Naive thymus-derived CD8-positive, alpha-beta T cell (primary cell): ENCODE results near the gene TBXT. TPM values are rescaled to one million over a fixed set of nuclear protein-coding genes. Genes with fewer than 3 reads are reported as not detected.
"Not testable (repeated sequence)": the region's sequence is repeated elsewhere in the genome, so short reads cannot be mapped to it uniquely, and the experiment has no call there.

Experiments
- ATAC-seq, 2 donors: fragments of 150-1000 bp; cut with Tn5 transposase in 1 of 2; sonication (Bioruptor Pico), chemical (Tn5 transposase) in 1 of 2; 1 replicate in 1 of 2; 2 replicates in 1 of 2; pipeline ENCODE4 v1.10.0; 2021; ENCODE audit warnings: mild to moderate bottlenecking in 2 of 2, moderate library complexity in 2 of 2
- POLR2A ChIA-PET: fragments of 350-600 bp; sonication (Branson Sonifier 250); formaldehyde crosslinking; loops from one replicate; lab custom pipeline; 2021; ENCODE audit warnings: antibody characterized with exemption; lab: Charles Lee
- DNase-seq, 10 donors: peaks; one replicate each; pipeline versions ENCODE4 v3.0.0 to v3.0.0-alpha.2; 2020 to 2022
- H3K27ac Mint-ChIP-seq, 10 donors: one replicate each; pipeline ENCODE4 v1.8.0; 2020 to 2022; ENCODE audit warnings: mild to moderate bottlenecking in 10 of 10, mixed read lengths in 10 of 10, moderate library complexity in 4 of 10, inconsistent platforms in 1 of 10
- H3K27me3 Mint-ChIP-seq, 5 donors: one replicate each; pipeline ENCODE4 v1.8.0; 2021 to 2022; ENCODE audit warnings: mixed read lengths in 5 of 5
- H3K36me3 Mint-ChIP-seq, 3 donors: one replicate each; pipeline ENCODE4 v1.8.0; 2020 to 2022; ENCODE audit warnings: mixed read lengths in 3 of 3, mild to moderate bottlenecking in 2 of 3, inconsistent platforms in 1 of 3
- H3K4me1 Mint-ChIP-seq, 4 donors: one replicate each; pipeline ENCODE4 v1.8.0; 2021 to 2022; ENCODE audit warnings: mixed read lengths in 4 of 4
- H3K4me3 Mint-ChIP-seq, 10 donors: one replicate each; pipeline ENCODE4 v1.8.0; 2020 to 2022; ENCODE audit warnings: mild to moderate bottlenecking in 10 of 10, mixed read lengths in 10 of 10, moderate library complexity in 6 of 10, inconsistent platforms in 1 of 10
- H3K9me3 Mint-ChIP-seq, 9 donors: one replicate each; pipeline ENCODE4 v1.8.0; 2020 to 2022; ENCODE audit warnings: mixed read lengths in 9 of 9, mild to moderate bottlenecking in 3 of 9, inconsistent platforms in 1 of 9, moderate library complexity in 1 of 9
- polyA plus RNA-seq, 3 donors: library from polyadenylated mRNA; unstranded; fragments of 300-500 nt; fragmentation: Illumina TruSeq; gene quantifications; one replicate each; pipeline ENCODE4 v1.2.3, GENCODE V29; 2021
- total RNA-seq, 8 experiments: library from RNA in 2 of 8; stranded (reverse) in 2 of 8; gene quantifications; one replicate each; pipeline ENCODE4 v1.2.3 and lab custom pipeline; 2021 to 2026

TBXT gene
- total and polyA plus RNA-seq, 5 experiments from 2014 or later = not detected

GRCh38 chr6:166194914-166195859 is 27.5 kb upstream of the TBXT start:
- H3K27ac Mint-ChIP-seq = peak overlapping the region in 2 of 10 donors; percentile 3
- no peak for ATAC-seq
- no peak overlapping the region for H3K4me3 Mint-ChIP-seq

DNA sequence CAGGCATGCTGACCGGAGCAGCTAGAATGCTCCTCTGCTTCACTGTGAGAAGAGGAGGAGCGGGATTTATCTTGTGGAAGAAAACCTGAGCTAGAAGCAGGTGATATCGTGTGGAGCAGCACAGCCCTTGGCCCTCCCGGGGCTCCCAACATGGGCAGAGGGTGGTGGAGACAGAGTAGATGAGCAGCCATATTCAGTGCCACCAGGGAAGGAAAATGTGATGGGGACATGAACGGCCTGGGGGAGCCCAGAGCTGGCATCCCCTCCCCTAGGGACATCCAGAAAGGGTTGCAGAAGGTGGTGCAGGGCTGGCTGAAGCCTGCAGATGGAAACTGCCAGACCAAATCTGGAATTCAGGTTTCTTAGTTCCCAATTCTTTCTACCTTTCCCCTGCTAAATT is 24.9 kb upstream of the TBXT start:
- POLR2A ChIA-PET = no interaction called here
- H3K4me3 Mint-ChIP-seq = no peak overlapping the region
- peaks cover 0 to 7% (median 0%) of the 10 kb centered on the region in 9 donors for H3K9me3 Mint-ChIP-seq
- H3K36me3 Mint-ChIP-seq = peaks cover 0 to 6% (median 0%) of the 10 kb centered on the region in 3 donors
- H3K27ac Mint-ChIP-seq = no peak overlapping the region
- DNase-seq (no peak), ATAC-seq (no peak)
- H3K4me1 Mint-ChIP-seq = peaks cover 0 to 4% (median 0%) of the 10 kb centered on the region in 4 donors
- peaks cover 0 to 7% (median 0%) of the 10 kb centered on the region in 5 donors for H3K27me3 Mint-ChIP-seq

More at GRCh38 chr6:166194914-166195859, 27.5 kb upstream of the TBXT start:
- no peaks in the 10 kb centered on the region for H3K36me3 Mint-ChIP-seq
- H3K27me3 Mint-ChIP-seq = peaks cover 0 to 3% (median 0%) of the 10 kb centered on the region in 5 donors
- no peaks in the 10 kb centered on the region for H3K9me3 Mint-ChIP-seq
- peaks cover 0 to 4% (median 0%) of the 10 kb centered on the region in 4 donors for H3K4me1 Mint-ChIP-seq
- POLR2A ChIA-PET = no interaction called here
- no peak for DNase-seq

- Mint-ChIP-seq H3K9me3 (peaks cover 0 to 8% (median 4%) of the 10 kb centered on the region in 9 donors), H3K4me1 (peaks cover 0 to 4% (median 0%) of the 10 kb centered on the region in 4 donors), H3K36me3 (peaks cover 0 to 6% (median 0%) of the 10 kb centered on the region in 3 donors), H3K27ac (no peak overlapping the region), H3K27me3 (peaks cover 0 to 7% (median 2%) of the 10 kb centered on the region in 5 donors), H3K4me3 (no peak overlapping the region)
- DNase-seq (no peak), ATAC-seq (no peak)
- POLR2A ChIA-PET = no interaction called here
Measured at GRCh38 chr6:166192136-166192535, 24.5 kb upstream of the TBXT start.

- no peak for DNase-seq
- H3K9me3 Mint-ChIP-seq = peaks cover 0 to 5% (median 0%) of the 10 kb centered on the region in 9 donors
- peaks cover 4 to 28% (median 6%) of the 10 kb centered on the region in 5 donors for H3K27me3 Mint-ChIP-seq
- H3K4me1 Mint-ChIP-seq = no peaks in the 10 kb centered on the region
- H3K4me3 Mint-ChIP-seq = no peak overlapping the region
- peaks cover 0 to 3% (median 0%) of the 10 kb centered on the region in 3 donors for H3K36me3 Mint-ChIP-seq
- POLR2A ChIA-PET = no interaction called here
- no peak overlapping the region for H3K27ac Mint-ChIP-seq
- ATAC-seq = no peak
Measured at GRCh38 chr6:166179704-166180103, 12.1 kb upstream of the TBXT start.

DNA sequence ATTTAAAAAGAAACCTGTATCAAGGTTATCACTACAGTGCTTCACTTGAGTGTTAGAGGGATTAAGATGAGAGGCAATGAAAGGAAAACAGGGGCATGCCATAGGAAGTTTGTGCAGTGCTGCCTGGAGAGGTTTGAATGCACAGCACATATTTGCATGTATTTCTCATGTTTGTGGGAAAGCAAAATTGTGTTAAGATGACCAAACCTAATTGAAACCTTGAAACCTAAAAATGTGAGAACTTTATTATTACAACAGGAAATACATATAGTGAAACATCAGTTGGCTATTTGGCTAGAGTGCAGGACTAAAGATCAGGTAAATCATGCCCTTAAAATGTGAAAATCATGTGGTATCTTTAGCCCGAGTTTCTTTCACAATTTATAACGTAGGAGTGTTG is 8.5 kb upstream of the TBXT start:
- ATAC-seq (no peak), DNase-seq (no peak)
- Mint-ChIP-seq H3K4me3 (no peak overlapping the region), H3K4me1 (no peaks in the 10 kb centered on the region), H3K9me3 (no peaks in the 10 kb centered on the region), H3K27ac (no peak overlapping the region), H3K36me3 (no peaks in the 10 kb centered on the region), H3K27me3 (peaks cover 0 to 12% (median 0%) of the 10 kb centered on the region in 5 donors)
- POLR2A ChIA-PET = no interaction called here

DNA sequence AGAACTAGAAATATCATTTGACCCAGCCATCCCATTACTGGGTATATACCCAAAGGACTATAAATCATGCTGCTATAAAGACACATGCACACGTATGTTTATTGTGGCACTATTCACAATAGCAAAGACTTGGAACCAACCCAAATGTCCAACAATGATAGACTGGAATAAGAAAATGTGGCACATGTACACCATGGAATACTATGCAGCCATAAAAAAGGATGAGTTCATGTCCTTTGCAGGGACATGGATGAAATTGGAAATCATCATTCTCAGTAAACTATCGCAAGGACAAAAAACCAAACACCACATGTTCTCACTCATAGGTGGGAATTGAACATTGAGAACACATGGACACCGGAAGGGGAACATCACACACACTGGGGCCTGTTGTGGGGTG is 7.4 kb upstream of the TBXT start:
- H3K36me3 Mint-ChIP-seq, POLR2A ChIA-PET, H3K4me3 Mint-ChIP-seq, ATAC-seq, H3K4me1 Mint-ChIP-seq, DNase-seq, H3K27ac Mint-ChIP-seq, H3K9me3 Mint-ChIP-seq: not testable (repeated sequence)
- H3K27me3 Mint-ChIP-seq = peaks cover 4 to 14% (median 10%) of the 10 kb centered on the region in 5 donors

DNA sequence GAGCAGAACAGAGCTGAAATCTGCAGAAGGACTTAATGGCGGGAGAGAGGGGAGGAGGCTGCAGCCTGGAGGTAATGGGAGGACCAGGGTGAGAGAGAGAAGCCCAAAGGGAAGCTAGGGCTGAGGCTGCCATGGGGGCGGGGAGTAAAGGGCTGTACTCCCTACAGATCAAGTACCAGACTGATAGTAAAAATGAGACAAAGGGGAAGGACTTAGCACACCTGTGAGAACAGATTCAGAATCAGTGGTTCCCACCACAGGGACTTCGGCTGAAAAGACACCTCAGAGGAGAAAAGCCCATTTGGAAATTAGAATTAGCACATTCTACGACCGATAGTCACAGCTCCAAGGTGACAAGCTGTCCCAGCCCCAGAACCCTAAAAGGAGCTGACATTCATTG is 6.4 kb upstream of the TBXT start:
- POLR2A ChIA-PET = no interaction called here
- Mint-ChIP-seq H3K27me3 (peaks cover 5 to 23% (median 19%) of the 10 kb centered on the region in 5 donors), H3K36me3 (no peaks in the 10 kb centered on the region), H3K4me3 (no peak overlapping the region), H3K9me3 (no peaks in the 10 kb centered on the region), H3K27ac (no peak overlapping the region), H3K4me1 (peaks cover 0 to 3% (median under 1%) of the 10 kb centered on the region in 4 donors)
- DNase-seq (no peak), ATAC-seq (no peak)

- Mint-ChIP-seq H3K4me1 (peaks cover 4 to 8% (median 5%) of the 10 kb centered on the region in 4 donors), H3K36me3 (peaks cover 0 to under 1% (median 0%) of the 10 kb centered on the region in 3 donors), H3K27ac (no peak overlapping the region), H3K27me3 (peaks cover 8 to 27% (median 25%) of the 10 kb centered on the region in 5 donors), H3K9me3 (no peaks in the 10 kb centered on the region), H3K4me3 (no peak overlapping the region)
- POLR2A ChIA-PET = no interaction called here
- ATAC-seq (peak in 1 of 2 donors; percentile 39), DNase-seq (no peak)
Measured at GRCh38 chr6:166173281-166173951, 5.8 kb upstream of the TBXT start.

DNA sequence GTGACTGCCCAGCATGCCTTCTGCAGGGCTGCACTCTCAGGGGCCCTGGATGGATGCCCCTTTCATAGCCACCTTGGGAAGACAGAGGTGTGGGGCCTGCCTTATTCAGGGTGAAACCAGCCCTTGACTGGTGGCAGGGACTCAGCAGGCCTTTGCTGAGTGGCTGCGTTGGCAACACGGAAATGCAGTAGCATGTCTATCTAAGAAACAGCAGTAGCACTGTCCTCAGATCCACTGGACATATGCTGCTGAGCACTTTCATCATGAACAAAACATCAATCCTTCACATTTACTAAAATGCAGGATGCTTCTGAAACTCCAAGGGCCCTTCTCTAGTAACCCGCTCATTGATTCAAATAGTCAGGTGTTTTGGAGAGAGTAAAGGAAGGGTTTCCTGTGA is 4.9 kb upstream of the TBXT start:
- peaks cover 11 to 32% (median 28%) of the 10 kb centered on the region in 5 donors for H3K27me3 Mint-ChIP-seq
- POLR2A ChIA-PET = no interaction called here
- peaks cover 0 to 2% (median 0%) of the 10 kb centered on the region in 3 donors for H3K36me3 Mint-ChIP-seq
- DNase-seq (no peak), ATAC-seq (no peak)
- H3K9me3 Mint-ChIP-seq = no peaks in the 10 kb centered on the region
- H3K4me1 Mint-ChIP-seq = peaks cover 7 to 11% (median 8%) of the 10 kb centered on the region in 4 donors
- no peak overlapping the region for H3K4me3 Mint-ChIP-seq
- no peak overlapping the region for H3K27ac Mint-ChIP-seq

DNA sequence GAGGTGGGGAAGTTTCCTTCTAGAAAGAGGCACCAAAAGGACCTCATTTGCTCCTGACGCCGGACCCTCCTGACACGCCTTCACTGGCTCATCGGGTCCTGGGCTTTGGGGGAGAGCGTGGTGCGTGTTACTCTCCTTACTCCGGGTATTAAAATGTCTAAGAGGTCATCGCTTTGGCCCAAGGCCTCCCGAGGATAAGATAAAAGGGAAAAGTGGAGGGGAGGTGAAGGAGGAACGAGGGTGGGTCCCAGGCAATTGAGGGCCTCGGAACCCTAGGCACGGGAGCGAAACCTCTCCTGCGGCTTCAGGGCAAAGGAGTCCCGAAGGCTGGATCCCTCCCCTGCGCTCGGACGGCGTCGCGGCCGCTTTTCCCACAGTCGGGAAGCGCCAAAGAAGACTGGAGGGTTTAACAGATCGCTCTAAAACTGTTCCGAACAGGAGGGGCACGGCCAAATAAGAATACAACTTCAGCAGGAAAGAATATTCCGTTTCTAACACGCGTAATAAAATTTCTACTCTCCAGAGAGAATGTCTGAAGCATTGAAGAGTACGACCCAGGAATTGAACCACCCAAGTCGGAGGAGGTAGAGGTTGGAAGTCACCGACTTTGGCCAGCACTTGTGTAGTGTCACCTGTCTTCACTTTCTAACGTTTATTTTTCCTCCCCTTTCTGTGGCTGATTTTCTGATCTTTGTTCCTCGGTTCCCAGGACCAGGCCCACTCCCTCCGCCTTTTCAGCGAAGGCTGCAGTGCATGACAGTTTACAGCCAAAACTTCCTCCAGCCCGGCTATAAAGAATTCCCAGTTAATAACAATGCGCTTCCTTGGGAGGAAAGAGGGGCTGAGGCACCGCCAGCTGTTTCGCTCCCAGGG is 2.1 kb upstream of the TBXT start:
- POLR2A ChIA-PET = no interaction called here
- no peak for ATAC-seq
- DNase-seq = no peak
- Mint-ChIP-seq H3K4me1 (peaks cover 8 to 27% (median 12%) of the 10 kb centered on the region in 4 donors), H3K4me3 (peak overlapping the region in 3 of 10 donors; percentile 34 to 40 (median 36)), H3K27ac (no peak overlapping the region), H3K9me3 (no peaks in the 10 kb centered on the region), H3K27me3 (peaks cover 24 to 50% (median 42%) of the 10 kb centered on the region in 5 donors), H3K36me3 (peaks cover 0 to 2% (median 0%) of the 10 kb centered on the region in 3 donors)

- POLR2A ChIA-PET = no interaction called here
- DNase-seq = no peak
- no peak for ATAC-seq
- Mint-ChIP-seq H3K4me1 (peaks cover 8 to 27% (median 12%) of the 10 kb centered on the region in 4 donors), H3K27ac (peak overlapping the region in 1 of 10 donors; percentile 79), H3K4me3 (peak overlapping the region in 9 of 10 donors; percentile 53 to 92 (median 74)), H3K9me3 (no peaks in the 10 kb centered on the region), H3K36me3 (peaks cover 0 to 2% (median 0%) of the 10 kb centered on the region in 3 donors), H3K27me3 (peaks cover 31 to 56% (median 51%) of the 10 kb centered on the region in 5 donors)
Measured at GRCh38 chr6:166168616-166169548, 1.2 kb upstream of the TBXT start.
